AG04449 (cell line): ENCODE data around the gene PAH.

Source experiments
- CTCF ChIA-PET: fragments of 350-600 bp; formaldehyde crosslinking; extraction: SDS; loops from one replicate; lab custom pipeline; 2021; ENCODE audit warnings: antibody characterized with exemption; lab: Yijun Ruan, JAX
- POLR2A ChIA-PET: fragments of 400-600, 350-600 bp; formaldehyde crosslinking; extraction: SDS; loops from one replicate; lab custom pipeline; 2020; ENCODE audit warnings: antibody characterized with exemption, inconsistent platforms; lab: Yijun Ruan, JAX
- DNase-seq: peaks from one replicate; pipeline ENCODE4 v3.0.0-alpha.2; 2010; ENCODE audit warnings: low read depth, low spot score
- H3K4me3 ChIP-seq: 2 replicates; pipeline ENCODE4 v1.5.1; 2011; ENCODE audit warnings: low read depth, mild to moderate bottlenecking, control low read depth, low read length
- TF ChIP-seq, protein P1 (sequence below): IDR thresholded peaks from one replicate; pipeline ENCODE4 v1.5.1; 2011; ENCODE audit warnings: mild to moderate bottlenecking, moderate library complexity, low read length, control low read depth, inconsistent platforms; ENCODE audit not compliant: insufficient read depth; ENCODE audit errors: missing control alignments

PAH gene

DNA sequence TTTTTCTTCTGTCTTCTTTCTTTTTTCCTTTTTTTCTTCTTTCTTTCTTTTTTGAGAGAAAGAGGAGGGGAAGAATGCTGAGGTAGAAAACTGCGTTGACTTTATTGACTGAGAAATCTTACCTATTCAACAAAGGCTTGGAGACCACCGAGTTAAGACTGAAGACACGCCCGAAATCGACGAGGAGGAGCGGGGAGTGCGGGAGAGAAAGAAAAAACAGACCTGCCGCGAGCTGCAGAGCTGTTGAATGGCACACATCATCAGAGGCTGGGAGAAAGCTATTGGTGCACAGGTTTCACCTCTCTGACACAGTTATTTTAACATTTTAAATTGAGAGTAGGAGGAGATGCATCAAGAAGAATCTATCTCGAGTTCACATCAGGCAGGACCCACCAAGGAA, 45.5 kb upstream of the PAH start:
- no peak for DNase-seq
- H3K4me3 ChIP-seq = no peak overlapping the region
- POLR2A ChIA-PET = no interaction called here
- CTCF ChIA-PET = interaction anchor here (1.4 kb wide), 1 partner anchor 14 kb away, joined by 5 read pairs; no protein-coding TSS in a partner anchor
- TF ChIP-seq, protein P1, sequence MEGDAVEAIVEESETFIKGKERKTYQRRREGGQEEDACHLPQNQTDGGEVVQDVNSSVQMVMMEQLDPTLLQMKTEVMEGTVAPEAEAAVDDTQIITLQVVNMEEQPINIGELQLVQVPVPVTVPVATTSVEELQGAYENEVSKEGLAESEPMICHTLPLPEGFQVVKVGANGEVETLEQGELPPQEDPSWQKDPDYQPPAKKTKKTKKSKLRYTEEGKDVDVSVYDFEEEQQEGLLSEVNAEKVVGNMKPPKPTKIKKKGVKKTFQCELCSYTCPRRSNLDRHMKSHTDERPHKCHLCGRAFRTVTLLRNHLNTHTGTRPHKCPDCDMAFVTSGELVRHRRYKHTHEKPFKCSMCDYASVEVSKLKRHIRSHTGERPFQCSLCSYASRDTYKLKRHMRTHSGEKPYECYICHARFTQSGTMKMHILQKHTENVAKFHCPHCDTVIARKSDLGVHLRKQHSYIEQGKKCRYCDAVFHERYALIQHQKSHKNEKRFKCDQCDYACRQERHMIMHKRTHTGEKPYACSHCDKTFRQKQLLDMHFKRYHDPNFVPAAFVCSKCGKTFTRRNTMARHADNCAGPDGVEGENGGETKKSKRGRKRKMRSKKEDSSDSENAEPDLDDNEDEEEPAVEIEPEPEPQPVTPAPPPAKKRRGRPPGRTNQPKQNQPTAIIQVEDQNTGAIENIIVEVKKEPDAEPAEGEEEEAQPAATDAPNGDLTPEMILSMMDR = no peak

DNA sequence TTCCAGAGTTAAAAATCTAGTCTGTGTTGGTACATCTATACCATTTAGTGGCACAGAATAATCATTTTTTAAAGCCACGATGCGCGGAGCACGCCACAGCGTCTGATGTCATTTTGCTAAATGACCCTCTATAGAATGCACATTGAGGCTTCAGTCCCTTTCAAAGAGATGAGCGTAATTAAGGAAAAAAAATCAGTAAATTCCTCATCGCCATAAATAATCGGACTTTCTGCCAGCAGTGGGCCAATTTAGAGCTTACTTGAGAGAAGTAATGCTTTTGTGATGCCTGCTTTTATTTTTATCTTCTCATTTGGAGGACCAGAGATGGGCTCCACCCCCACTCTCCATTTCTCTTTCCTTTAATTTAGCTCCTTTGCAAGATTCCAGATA, 44.4 kb upstream of the PAH start:
- H3K4me3 ChIP-seq = no peak overlapping the region
- ChIA-PET CTCF (interaction anchor here (1.4 kb wide), 1 partner anchor 13 kb away, joined by 5 read pairs; no protein-coding TSS in a partner anchor), POLR2A (no interaction called here)
- no peak for DNase-seq
- TF ChIP-seq, protein P1 = no peak

DNA sequence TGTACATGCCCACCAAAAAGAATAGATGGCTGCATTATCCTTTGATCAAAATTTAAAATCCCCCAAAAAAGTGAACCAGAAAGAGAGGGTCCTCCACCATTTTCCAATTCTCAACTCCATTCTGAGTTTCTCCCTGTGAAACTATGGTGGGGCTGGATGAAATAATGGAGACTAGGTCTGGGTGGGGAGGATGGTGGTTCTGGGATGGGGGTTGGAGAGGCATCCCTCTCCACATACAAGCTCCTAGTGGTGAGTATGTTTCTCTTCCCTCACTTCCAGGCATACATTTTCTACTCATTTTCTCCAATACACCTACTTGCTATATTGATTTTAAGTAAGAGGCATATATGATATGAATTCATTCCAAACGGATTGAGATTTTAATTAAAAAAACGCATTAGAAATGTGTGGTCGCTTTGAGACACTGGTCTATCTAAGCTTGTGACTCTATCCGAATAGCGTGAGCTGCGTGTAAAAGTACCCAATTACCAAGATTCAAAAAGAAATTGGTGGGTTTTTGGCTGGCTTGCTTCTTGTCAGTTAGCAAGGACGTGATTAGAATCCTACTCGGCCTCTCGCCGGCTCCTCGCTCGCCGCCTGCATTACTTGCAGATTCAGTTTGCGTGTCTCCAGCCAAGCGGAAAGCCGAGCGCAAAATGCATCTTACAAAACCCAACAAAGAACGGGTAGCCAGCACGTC, 43.9 kb upstream of the PAH start:
- H3K4me3 ChIP-seq = no peak overlapping the region
- CTCF ChIA-PET = interaction anchor here (1.4 kb wide), 1 partner anchor 13 kb away, joined by 5 read pairs; no protein-coding TSS in a partner anchor
- POLR2A ChIA-PET = no interaction called here
- DNase-seq = no peak
- TF ChIP-seq, protein P1 = no peak

DNA sequence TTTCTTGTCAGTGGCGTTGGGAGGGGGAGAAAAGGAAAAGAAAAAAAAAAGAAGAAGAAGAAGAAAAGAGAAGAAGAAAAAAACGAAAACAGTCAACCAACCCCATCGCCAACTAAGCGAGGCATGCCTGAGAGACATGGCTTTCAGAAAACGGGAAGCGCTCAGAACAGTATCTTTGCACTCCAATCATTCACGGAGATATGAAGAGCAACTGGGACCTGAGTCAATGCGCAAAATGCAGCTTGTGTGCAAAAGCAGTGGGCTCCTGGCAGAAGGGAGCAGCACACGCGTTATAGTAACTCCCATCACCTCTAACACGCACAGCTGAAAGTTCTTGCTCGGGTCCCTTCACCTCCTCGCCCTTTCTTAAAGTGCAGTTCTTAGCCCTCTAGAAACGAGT, 42.3 kb upstream of the PAH start:
- no peak overlapping the region for H3K4me3 ChIP-seq
- no peak for DNase-seq
- ChIA-PET POLR2A (no interaction called here), CTCF (interaction anchor here (1.1 kb wide), 1 partner anchor 11 kb away, joined by 3 read pairs; no protein-coding TSS in a partner anchor)
- TF ChIP-seq, protein P1 = no peak

DNA sequence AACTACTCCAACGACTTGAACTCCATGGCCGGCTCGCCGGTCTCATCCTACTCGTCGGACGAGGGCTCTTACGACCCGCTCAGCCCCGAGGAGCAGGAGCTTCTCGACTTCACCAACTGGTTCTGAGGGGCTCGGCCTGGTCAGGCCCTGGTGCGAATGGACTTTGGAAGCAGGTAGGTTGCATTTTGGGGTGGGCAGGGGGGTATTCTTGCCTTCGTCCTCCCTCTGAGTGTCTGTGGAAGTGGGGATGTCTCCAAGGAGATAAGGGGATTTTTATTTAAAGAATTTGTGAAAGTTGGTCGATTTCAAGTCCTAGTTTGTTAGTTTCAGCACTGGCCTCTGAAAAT, 41.8 kb upstream of the PAH start:
- POLR2A ChIA-PET = no interaction called here
- DNase-seq = no peak
- TF ChIP-seq, protein P1 = no peak
- CTCF ChIA-PET = interaction anchor here (1.1 kb wide), 1 partner anchor 10 kb away, joined by 3 read pairs; no protein-coding TSS in a partner anchor
- peak overlapping the region; percentile 48 for H3K4me3 ChIP-seq

DNA sequence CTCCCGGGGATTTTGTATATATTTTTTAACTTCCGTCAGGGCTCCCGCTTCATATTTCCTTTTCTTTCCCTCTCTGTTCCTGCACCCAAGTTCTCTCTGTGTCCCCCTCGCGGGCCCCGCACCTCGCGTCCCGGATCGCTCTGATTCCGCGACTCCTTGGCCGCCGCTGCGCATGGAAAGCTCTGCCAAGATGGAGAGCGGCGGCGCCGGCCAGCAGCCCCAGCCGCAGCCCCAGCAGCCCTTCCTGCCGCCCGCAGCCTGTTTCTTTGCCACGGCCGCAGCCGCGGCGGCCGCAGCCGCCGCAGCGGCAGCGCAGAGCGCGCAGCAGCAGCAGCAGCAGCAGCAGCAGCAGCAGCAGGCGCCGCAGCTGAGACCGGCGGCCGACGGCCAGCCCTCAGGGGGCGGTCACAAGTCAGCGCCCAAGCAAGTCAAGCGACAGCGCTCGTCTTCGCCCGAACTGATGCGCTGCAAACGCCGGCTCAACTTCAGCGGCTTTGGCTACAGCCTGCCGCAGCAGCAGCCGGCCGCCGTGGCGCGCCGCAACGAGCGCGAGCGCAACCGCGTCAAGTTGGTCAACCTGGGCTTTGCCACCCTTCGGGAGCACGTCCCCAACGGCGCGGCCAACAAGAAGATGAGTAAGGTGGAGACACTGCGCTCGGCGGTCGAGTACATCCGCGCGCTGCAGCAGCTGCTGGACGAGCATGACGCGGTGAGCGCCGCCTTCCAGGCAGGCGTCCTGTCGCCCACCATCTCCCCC, 41.2 kb upstream of the PAH start:
- CTCF ChIA-PET = interaction anchor here (1.1 kb wide), 1 partner anchor 9 kb away, joined by 3 read pairs; no protein-coding TSS in a partner anchor
- TF ChIP-seq, protein P1 = no peak
- H3K4me3 ChIP-seq = peak overlapping the region; percentile 48
- DNase-seq = no peak
- POLR2A ChIA-PET = no interaction called here
